Hepatocyte (in vitro differentiated cells): ENCODE measurements around the gene AGBL3.

Experiments used
- CTCF ChIP-seq: fragments of 200-600 bp; sonication (generic); IDR thresholded peaks from 2 replicates; pipeline ENCODE4 v1.5.1; 2016; ENCODE audit warnings: antibody characterized with exemption, mild to moderate bottlenecking; ENCODE audit not compliant: poor library complexity
- EZH2 ChIP-seq: fragments of 200-600 bp; sonication (generic); IDR thresholded peaks from 2 replicates; pipeline ENCODE4 v1.6.1; 2016; ENCODE audit warnings: antibody characterized with exemption, mild to moderate bottlenecking, borderline replicate concordance

- no peak for TF ChIP-seq CTCF
- no peak for TF ChIP-seq EZH2
Observed at GRCh38 chr7:135074531-135074930, 88.2 kb downstream of the AGBL3 start.
